H9 (cell line): Measurements from ENCODE around the gene NTRK3. TPM values are rescaled to one million over a fixed set of nuclear protein-coding genes. Genes with fewer than 3 reads are reported as not detected.

ENCODE experiments used
- DNase-seq: peaks from one replicate; pipeline ENCODE4 v3.0.0-alpha.2; 2017
- H2AFZ ChIP-seq: one replicate; pipeline ENCODE4 v1.6.1; 2013; ENCODE audit warnings: mild to moderate bottlenecking, low read length, control low read depth, moderate library complexity
- H2AK5ac ChIP-seq: 2 replicates; pipeline ENCODE4 v1.6.1; 2013; ENCODE audit warnings: low read length, control low read depth, mixed read lengths; ENCODE audit not compliant: insufficient read length
- H2BK120ac ChIP-seq: one replicate; pipeline ENCODE4 v1.6.1; 2013; ENCODE audit warnings: low read depth, mild to moderate bottlenecking, low read length, control low read depth, inconsistent platforms; ENCODE audit not compliant: poor library complexity, severe bottlenecking
- H2BK12ac ChIP-seq: 2 replicates; pipeline ENCODE4 v1.6.1; 2013; ENCODE audit warnings: low read length, control low read depth, mixed read lengths, low read depth; ENCODE audit not compliant: insufficient read length
- H2BK15ac ChIP-seq: 2 replicates; pipeline ENCODE4 v1.6.1; 2013; ENCODE audit warnings: low read depth, low read length, control low read depth
- H2BK20ac ChIP-seq: one replicate; pipeline ENCODE4 v1.6.1; 2013; ENCODE audit warnings: low read depth, mild to moderate bottlenecking, low read length, control low read depth, inconsistent platforms; ENCODE audit not compliant: poor library complexity, severe bottlenecking
- H2BK5ac ChIP-seq: 2 replicates; pipeline ENCODE4 v1.6.1; 2013; ENCODE audit warnings: low read length, control low read depth, mixed read lengths; ENCODE audit not compliant: insufficient read length
- H3K14ac ChIP-seq: 2 replicates; pipeline ENCODE4 v1.6.1; 2013; ENCODE audit warnings: low read length, control low read depth; ENCODE audit not compliant: insufficient read depth
- H3K18ac ChIP-seq: 2 replicates; pipeline ENCODE4 v1.6.1; 2013; ENCODE audit warnings: low read depth, mild to moderate bottlenecking, mixed read lengths, low read length, control low read depth; ENCODE audit not compliant: insufficient read length
- H3K23ac ChIP-seq: 2 replicates; pipeline ENCODE4 v1.6.1; 2013; ENCODE audit warnings: low read length, control low read depth, mixed read lengths, low read depth; ENCODE audit not compliant: insufficient read length
- H3K23me2 ChIP-seq: 2 replicates; pipeline ENCODE4 v1.6.1; 2013; ENCODE audit warnings: low read depth, mild to moderate bottlenecking, mixed read lengths, low read length, control low read depth; ENCODE audit not compliant: insufficient read length, poor library complexity, severe bottlenecking
- H3K27ac ChIP-seq: 2 replicates; pipeline ENCODE4 v1.5.1; 2013; ENCODE audit warnings: low read length, control low read depth, mixed read lengths, low read depth; ENCODE audit not compliant: insufficient read length
- H3K27me3 ChIP-seq: 2 replicates; pipeline ENCODE4 v1.6.1; 2013; ENCODE audit warnings: low read length, control low read depth, inconsistent platforms; ENCODE audit not compliant: insufficient read depth
- H3K4ac ChIP-seq: 2 replicates; pipeline ENCODE4 v1.6.1; 2013; ENCODE audit warnings: low read depth, mild to moderate bottlenecking, control low read depth, inconsistent platforms, low read length, moderate library complexity
- H3K4me1 ChIP-seq: 2 replicates; pipeline ENCODE4 v1.6.1; 2013; ENCODE audit warnings: low read length, control low read depth, inconsistent platforms; ENCODE audit not compliant: insufficient read depth
- H3K4me2 ChIP-seq: 2 replicates; pipeline ENCODE4 v1.6.1; 2013; ENCODE audit warnings: low read length, control low read depth, mixed read lengths; ENCODE audit not compliant: insufficient read length, insufficient read depth
- H3K56ac ChIP-seq: 2 replicates; pipeline ENCODE4 v1.6.1; 2013; ENCODE audit warnings: low read depth, mild to moderate bottlenecking, mixed read lengths, low read length, control low read depth; ENCODE audit not compliant: insufficient read length
- H3K79me1 ChIP-seq: 2 replicates; pipeline ENCODE4 v1.6.1; 2013; ENCODE audit warnings: low read depth, mild to moderate bottlenecking, moderate library complexity, low read length, control low read depth, inconsistent platforms; ENCODE audit not compliant: insufficient read depth, poor library complexity, severe bottlenecking
- H3K79me2 ChIP-seq: 2 replicates; pipeline ENCODE4 v1.6.1; 2013; ENCODE audit warnings: low read length, control low read depth, inconsistent platforms; ENCODE audit not compliant: insufficient read depth
- H3K9ac ChIP-seq: 2 replicates; pipeline ENCODE4 v1.6.1; 2013; ENCODE audit warnings: low read length, control low read depth, mixed read lengths; ENCODE audit not compliant: insufficient read length; ENCODE audit errors: extremely low read depth
- H3K9me3 ChIP-seq: one replicate; pipeline ENCODE4 v1.6.1; 2013; ENCODE audit warnings: low read depth, low read length, inconsistent platforms; ENCODE audit not compliant: control insufficient read depth
- H3T11ph ChIP-seq: one replicate; pipeline ENCODE4 v1.6.1; 2013; ENCODE audit warnings: mild to moderate bottlenecking, low read length, control low read depth, inconsistent platforms
- H4K20me1 ChIP-seq: one replicate; pipeline ENCODE4 v1.6.1; 2013; ENCODE audit not compliant: control insufficient read depth, insufficient read length, insufficient read depth
- H4K5ac ChIP-seq: 2 replicates; pipeline ENCODE4 v1.6.1; 2013; ENCODE audit warnings: low read depth, mild to moderate bottlenecking, mixed read lengths, low read length, control low read depth; ENCODE audit not compliant: insufficient read length
- H4K8ac ChIP-seq: replicated peaks from 2 replicates; pipeline ENCODE4 v1.6.1; 2013; ENCODE audit warnings: low read length, control low read depth, mixed read lengths, low read depth; ENCODE audit not compliant: insufficient read length
- H4K91ac ChIP-seq: 2 replicates; pipeline ENCODE4 v1.6.1; 2013; ENCODE audit warnings: low read depth, mild to moderate bottlenecking, moderate library complexity, mixed read lengths, low read length, control low read depth; ENCODE audit not compliant: insufficient read length
- H3K27ac Mint-ChIP-seq, 3 experiments: 2 replicates in 2 of 3; 3 replicates in 1 of 3; pipeline ENCODE4 v1.8.0; 2020 to 2021; ENCODE audit warnings: mixed read lengths in 3 of 3, mild to moderate bottlenecking in 1 of 3, moderate library complexity in 1 of 3
- H3K27me3 Mint-ChIP-seq: 2 replicates; pipeline ENCODE4 v1.8.0; 2021; ENCODE audit warnings: low read depth, mild to moderate bottlenecking, moderate library complexity, mixed read lengths
- H3K36me3 Mint-ChIP-seq, 3 experiments: 2 replicates in 2 of 3; 3 replicates in 1 of 3; pipeline ENCODE4 v1.8.0; 2020 to 2021; ENCODE audit warnings: low read depth in 3 of 3, mixed read lengths in 3 of 3; ENCODE audit not compliant: insufficient read depth in 1 of 3
- H3K4me1 Mint-ChIP-seq, 2 experiments: 2 replicates each; pipeline ENCODE4 v1.8.0; 2020; ENCODE audit warnings: mixed read lengths in 2 of 2
- H3K4me3 Mint-ChIP-seq, 2 experiments: 2 replicates in 1 of 2; 3 replicates in 1 of 2; pipeline ENCODE4 v1.8.0; 2020 to 2021; ENCODE audit warnings: mild to moderate bottlenecking in 2 of 2, mixed read lengths in 2 of 2, moderate library complexity in 1 of 2
- H3K9me3 Mint-ChIP-seq, 2 experiments: 2 replicates in 1 of 2; 3 replicates in 1 of 2; pipeline ENCODE4 v1.8.0; 2020; ENCODE audit warnings: mild to moderate bottlenecking in 2 of 2, mixed read lengths in 2 of 2, moderate library complexity in 1 of 2
- WGBS: extraction: QIAGEN DNeasy Blood & Tissue Kit; methylation state at CpG from one replicate; pipeline ENCODE4 v1.1.7; 2013; ENCODE audit warnings: missing lambda C conversion rate, low lambda C conversion rate, mixed read lengths; ENCODE audit not compliant: insufficient read length; ENCODE audit errors: extremely low coverage; 5-methylcytosine and 5-hydroxymethylcytosine counted together
- total RNA-seq: library from RNA; stranded (reverse); gene quantifications from 2 replicates; pipeline ENCODE4 v1.2.1, GENCODE V29; 2021
- TF ChIP-seq, protein P1 (sequence below): fragments of 200-600 bp; sonication (generic); conservative IDR thresholded peaks from 3 replicates; pipeline ENCODE4 v1.8.0; 2021; ENCODE audit warnings: antibody characterized with exemption, mild to moderate bottlenecking

NTRK3 gene
- total RNA-seq, 1 experiment from 2014 or later = 2.5 TPM

DNA sequence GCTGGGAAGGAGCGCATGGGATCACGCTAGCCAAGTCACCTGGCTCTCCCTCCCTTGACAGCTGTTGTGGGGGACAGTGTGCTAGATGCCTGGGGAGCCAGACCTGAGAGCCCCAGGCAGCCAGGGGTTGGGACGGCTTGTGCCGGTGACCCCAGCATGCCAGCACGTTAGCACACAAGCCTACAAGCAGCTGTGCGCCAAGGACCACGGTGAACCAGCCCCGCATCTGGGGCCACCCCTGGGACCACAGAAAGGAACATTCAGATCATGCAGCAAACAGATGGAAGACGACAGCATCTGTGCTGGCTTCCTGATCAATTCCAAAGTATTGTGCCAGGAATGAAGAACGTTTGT is 64.8 kb downstream of the NTRK3 start:
- no CpG with 5 or more reads among the region's 10 CpGs for WGBS
- no peaks in the 10 kb centered on the region for H3K79me1 ChIP-seq

More for the DNA sequence above, 64.8 kb downstream of the NTRK3 start:
- Histone ChIP-seq H3K4me1 (no peaks in the 10 kb centered on the region), H2BK12ac (no peak overlapping the region), H3T11ph (no peak overlapping the region), H3K56ac (no peak overlapping the region), H2BK5ac (no peak overlapping the region), H3K27ac (no peak overlapping the region), H3K4me2 (no peak overlapping the region), H2AFZ (no peak overlapping the region), H3K14ac (no peak overlapping the region), H3K18ac (no peak overlapping the region), H3K9me3 (no peaks in the 10 kb centered on the region), H3K27me3 (no peaks in the 10 kb centered on the region), H2AK5ac (no peak overlapping the region), H3K23ac (no peak overlapping the region), H4K5ac (no peak overlapping the region), H3K79me2 (no peaks in the 10 kb centered on the region), H4K91ac (no peak overlapping the region), H3K4ac (no peak overlapping the region), H3K9ac (no peak overlapping the region), H2BK15ac (no peak overlapping the region), H2BK120ac (no peak overlapping the region), H2BK20ac (no peak overlapping the region), H4K8ac (no peak overlapping the region), H3K23me2 (no peaks in the 10 kb centered on the region), H4K20me1 (no peaks in the 10 kb centered on the region)
- Mint-ChIP-seq H3K27me3 (peaks cover 3% of the 10 kb centered on the region), H3K4me3 (no peak overlapping the region), H3K36me3 (no peaks in the 10 kb centered on the region; a peak in 1 of 7 replicates), H3K27ac (no peak overlapping the region; a peak in 1 of 7 replicates), H3K4me1 (peaks cover 5 to 7% of the 10 kb centered on the region in 2 experiments), H3K9me3 (no peaks in the 10 kb centered on the region; a peak in 1 of 5 replicates)
- DNase-seq = no peak
- TF ChIP-seq, protein P1, sequence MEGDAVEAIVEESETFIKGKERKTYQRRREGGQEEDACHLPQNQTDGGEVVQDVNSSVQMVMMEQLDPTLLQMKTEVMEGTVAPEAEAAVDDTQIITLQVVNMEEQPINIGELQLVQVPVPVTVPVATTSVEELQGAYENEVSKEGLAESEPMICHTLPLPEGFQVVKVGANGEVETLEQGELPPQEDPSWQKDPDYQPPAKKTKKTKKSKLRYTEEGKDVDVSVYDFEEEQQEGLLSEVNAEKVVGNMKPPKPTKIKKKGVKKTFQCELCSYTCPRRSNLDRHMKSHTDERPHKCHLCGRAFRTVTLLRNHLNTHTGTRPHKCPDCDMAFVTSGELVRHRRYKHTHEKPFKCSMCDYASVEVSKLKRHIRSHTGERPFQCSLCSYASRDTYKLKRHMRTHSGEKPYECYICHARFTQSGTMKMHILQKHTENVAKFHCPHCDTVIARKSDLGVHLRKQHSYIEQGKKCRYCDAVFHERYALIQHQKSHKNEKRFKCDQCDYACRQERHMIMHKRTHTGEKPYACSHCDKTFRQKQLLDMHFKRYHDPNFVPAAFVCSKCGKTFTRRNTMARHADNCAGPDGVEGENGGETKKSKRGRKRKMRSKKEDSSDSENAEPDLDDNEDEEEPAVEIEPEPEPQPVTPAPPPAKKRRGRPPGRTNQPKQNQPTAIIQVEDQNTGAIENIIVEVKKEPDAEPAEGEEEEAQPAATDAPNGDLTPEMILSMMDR = no peak
